DMS114 treated with DMSO at 0.1 percent for 48 hours (cell line): ENCODE results near the gene HTR4.

Experiments
- DNase-seq: peaks from one replicate; lab custom pipeline; 2025; ENCODE audit not compliant: unreplicated experiment; lab: John Stamatoyannopoulos, UW

The HTR4 gene

DNA sequence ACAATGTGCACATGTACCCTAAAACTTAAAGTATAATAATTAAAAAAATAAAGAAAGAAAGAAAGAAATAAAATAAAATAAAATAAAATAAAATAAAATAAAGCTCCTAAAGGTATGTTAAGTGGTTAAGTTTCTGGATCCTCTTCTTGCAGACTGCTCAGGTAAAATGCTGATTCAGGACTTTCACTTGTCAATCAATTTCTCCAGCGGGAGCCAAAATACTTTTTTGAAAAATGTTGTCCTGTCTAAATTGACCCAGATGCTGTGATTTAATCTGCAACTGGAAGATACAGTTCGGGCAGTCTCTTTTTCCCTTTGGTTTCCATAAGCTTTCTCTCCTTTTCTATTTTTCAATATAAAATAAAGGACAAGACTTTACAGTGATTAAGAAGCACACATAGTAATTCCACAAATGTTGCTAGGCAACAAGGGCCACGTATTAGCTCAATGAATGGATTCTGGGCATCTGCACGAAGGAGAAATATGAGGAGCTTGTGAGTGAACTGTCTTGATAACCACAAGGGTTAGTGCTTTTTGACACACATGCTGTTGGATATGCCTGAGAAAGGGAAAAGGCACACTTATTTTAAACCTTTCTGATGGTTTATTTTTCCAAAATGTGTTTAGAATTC is 38.6 kb downstream of the HTR4 start:
- no peak for DNase-seq

DNA sequence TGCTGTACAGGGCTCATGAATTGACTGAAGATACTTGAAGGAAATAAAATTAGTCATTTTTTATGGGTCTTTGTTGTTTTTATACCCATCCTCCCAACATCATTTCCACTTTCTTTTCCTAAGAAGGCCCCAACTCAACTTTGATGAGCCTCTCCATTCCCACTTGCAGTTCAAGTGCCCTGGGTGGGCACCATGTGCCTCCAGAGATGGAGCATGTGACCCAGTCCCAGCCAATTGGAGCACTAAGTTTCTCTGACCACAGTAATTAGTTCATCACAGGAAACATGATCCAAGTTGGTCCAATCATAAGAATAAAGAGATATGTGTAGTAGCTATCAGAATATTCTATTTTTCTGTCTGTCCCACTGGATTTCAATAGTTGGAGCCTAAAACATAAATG is 46.9 kb downstream of the HTR4 start:
- no peak for DNase-seq

GRCh38 chr5:148606296-148606695 is 48.0 kb downstream of the HTR4 start:
- DNase-seq, result no peak

GRCh38 chr5:148599187-148599586 is 55.1 kb downstream of the HTR4 start:
- no peak for DNase-seq

GRCh38 chr5:148595697-148596096 is 58.6 kb downstream of the HTR4 start:
- DNase-seq, result no peak

GRCh38 chr5:148586796-148587195 is 67.5 kb downstream of the HTR4 start:
- no peak for DNase-seq

DNA sequence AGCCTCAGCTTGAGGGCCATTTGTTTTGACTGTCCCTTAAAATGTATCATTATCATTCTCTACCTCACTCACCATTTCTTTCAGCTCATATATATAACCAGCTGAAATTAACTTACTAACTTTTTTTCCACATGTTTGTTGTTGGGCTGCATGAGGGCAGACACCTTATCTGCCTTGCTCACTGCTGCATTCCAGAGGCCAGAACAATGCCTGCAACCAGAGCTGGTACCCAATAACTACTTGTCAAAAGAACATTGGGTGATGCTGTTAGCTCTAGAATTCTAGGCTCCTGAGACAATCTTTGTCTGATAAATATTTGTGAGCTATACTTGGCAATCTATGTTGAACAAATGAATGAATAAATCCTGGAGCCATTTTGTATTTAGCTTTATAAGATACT is 68.3 kb downstream of the HTR4 start:
- no peak for DNase-seq

DNA sequence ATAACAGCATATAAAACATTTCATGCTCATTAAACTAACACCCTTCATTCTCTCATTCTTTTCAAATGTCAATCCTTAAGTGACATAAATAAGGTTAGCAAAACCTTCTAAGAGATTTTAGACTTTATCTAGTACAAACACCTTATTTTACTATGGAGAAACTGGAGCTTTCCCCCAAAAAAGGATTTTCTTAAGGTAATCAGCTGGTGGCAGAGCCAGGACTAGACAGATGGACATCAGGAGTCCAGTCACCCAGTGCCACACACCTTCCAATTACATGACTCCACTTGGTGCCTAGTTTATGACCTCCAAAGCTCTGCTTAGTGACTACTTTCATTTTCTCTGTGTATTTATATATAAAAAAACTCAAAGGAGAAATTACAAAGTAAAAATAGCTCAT is 70.2 kb downstream of the HTR4 start:
- no peak for DNase-seq

DNA sequence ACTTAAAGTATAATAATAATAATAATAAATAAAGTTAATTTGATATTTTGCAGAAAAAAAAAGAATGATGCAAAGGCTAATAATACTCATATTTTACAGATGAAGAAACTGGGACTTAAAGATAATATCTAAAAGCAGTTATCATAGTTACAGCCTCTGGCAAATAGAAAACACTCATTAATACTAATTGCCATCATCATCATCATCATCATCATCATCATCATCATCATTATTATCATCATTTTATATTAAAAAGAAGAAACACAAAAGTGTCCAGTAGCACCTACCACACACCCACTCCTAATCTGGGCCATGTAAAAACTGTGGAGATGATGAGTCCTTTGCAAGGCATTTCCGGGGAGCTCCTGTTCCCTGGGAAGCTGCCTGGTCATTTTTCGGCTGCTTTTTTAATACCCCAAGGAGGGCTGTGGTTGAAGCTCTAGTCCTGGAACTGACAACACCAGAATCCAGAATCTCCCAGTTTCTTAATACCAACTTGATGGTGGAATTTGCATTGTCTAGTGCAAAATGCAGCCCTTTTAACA is 70.8 kb downstream of the HTR4 start:
- DNase-seq, result no peak

- no peak for DNase-seq
Observed at GRCh38 chr5:148574167-148574566, 80.2 kb downstream of the HTR4 start.

GRCh38 chr5:148573374-148573773 is 81.0 kb downstream of the HTR4 start:
- DNase-seq, result no peak

- DNase-seq, result no peak
Observed at GRCh38 chr5:148569948-148570347, 84.4 kb downstream of the HTR4 start.

DNA sequence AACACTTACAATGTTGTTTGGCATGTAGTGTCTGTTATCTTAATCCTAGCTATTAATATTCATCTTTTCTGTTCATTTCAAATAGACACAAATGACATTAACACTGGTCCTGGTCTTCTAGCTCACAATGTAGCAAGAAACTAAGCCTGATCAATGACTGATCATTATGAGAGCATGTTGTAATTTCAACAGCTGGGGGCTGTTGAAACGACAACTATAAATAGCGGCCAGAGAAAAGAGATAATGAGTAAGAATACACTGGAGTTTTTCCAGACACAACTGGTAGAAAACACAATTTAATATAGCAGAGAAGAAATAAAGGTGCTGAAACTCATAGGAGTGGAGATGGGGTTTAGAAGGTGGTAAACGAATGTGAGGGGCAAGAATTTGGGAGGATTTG is 89.2 kb downstream of the HTR4 start:
- DNase-seq, result no peak

DNA sequence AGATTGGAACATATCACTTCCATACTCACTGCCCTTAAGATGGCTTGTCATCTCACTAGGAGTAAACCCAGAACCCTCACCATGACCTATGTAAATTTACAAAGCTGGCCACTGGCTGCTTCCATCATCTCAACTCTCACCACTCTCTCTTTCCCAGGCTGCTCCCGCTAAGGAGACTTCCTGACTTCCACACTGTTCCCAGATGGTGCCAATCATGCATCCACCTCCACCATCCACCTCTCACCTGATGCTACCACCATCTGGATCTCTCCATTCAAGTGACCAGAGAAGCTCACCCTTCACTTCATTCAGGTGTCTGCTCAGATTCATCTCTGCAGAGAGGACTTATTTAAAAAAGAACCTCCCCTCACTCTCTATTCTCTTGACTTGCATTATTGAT is 91.3 kb downstream of the HTR4 start:
- DNase-seq, result no peak

DNA sequence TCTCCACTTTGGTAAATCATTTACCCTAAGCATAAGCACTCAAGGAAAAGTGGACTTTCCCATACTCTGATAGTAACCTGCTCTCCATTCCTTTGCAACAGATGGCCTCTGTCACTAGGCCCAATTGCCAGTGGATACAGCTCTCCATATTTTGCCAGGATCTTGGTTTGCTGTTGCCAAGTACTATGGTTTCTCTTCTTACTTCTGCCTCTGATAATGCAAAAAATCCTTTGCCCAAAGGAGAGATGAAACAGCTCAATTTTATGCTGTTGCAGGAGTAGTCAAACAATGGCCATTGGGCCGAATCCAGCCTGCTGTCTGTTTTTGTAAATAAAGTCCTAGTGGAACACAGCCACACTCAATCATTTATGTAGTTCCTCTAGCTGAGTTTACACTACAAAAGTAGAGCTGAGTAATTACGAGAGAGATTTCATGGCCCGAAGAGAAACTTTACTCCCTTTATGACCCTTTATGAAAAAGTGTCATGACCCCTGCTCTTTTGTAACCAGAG is 92.5 kb downstream of the HTR4 start:
- DNase-seq, result no peak

- no peak for DNase-seq
Observed at GRCh38 chr5:148559461-148559860, 94.9 kb downstream of the HTR4 start.

GRCh38 chr5:148558892-148559291 is 95.4 kb downstream of the HTR4 start:
- DNase-seq, result no peak

DNA sequence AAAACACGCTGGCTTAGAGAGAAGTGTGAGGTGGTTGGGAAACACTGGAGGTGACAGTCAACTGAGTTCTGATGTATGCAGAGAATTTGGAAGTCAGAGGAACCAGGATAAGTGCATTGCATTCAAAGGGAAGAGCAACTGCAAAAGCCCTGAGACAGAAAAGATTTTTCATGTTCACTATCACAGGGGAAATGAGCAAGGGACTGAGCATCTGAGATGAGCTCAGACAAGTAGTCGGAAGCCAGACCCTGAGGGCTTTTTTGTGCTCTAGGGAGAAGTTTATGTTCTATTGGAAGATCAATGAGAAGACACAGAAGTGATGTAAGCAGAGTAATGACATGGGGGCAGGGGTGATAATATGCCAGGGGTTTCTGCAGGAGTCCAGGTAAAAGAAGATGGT is 97.5 kb downstream of the HTR4 start:
- no peak for DNase-seq

GRCh38 chr5:148554621-148555020 is 99.7 kb downstream of the HTR4 start:
- no peak for DNase-seq

DNA sequence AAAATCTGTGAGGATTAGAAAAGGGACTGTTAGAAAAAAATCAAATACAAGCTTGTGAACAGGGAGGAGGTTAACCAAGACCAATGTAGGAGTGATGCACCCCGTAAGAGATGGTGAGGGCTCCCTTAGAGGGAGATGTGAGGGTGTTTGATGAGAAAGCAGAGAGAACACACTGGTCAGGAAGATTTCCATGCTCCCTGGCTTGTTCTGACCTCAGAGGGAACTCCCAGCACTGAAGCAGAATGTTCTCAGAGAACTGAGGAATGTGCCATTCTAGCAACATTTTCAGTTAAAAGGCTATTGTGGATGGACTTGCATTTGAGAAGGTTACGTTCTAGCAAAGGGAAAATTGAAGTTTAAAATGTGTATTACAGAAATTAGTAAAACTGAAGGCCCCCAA is 110.6 kb downstream of the HTR4 start:
- no peak for DNase-seq

- no peak for DNase-seq
Observed at GRCh38 chr5:148542812-148543211, 111.5 kb downstream of the HTR4 start.

- DNase-seq, result no peak
Observed at GRCh38 chr5:148541054-148541835, 113.1 kb downstream of the HTR4 start.
